Measurements from ENCODE around the gene STK10.

The STK10 gene

GRCh38 chr5:172076761-172077244 lies 111.2 kb downstream of the STK10 start:
- Histone ChIP-seq H3K27ac (ENCODE audit: low read length) (no peak overlapping the region), H4K20me1 (ENCODE audit: insufficient read depth, low read length) (peaks cover 2% of the 10 kb centered on the region; the same call in 1 of the 2 replicates), H3K4me2 (ENCODE audit: insufficient read depth, low read length) (no peak overlapping the region), H3K36me3 (ENCODE audit: insufficient read depth, low read length) (peaks cover 21% of the 10 kb centered on the region), H3K9me3 (ENCODE audit: insufficient read depth, low read length, severe bottlenecking) (no peaks in the 10 kb centered on the region), H3K4me1 (ENCODE audit: insufficient read depth, low read length) (peaks cover 18% of the 10 kb centered on the region), H3K4me3 (ENCODE audit: low read depth in 1 of 2, low read length in 2 of 2) (no peak overlapping the region), H3K27me3 (ENCODE audit: insufficient read depth, low read length, poor library complexity) (no peaks in the 10 kb centered on the region), H2AFZ (ENCODE audit: low read depth, low read length) (no peak overlapping the region), H3K9ac (ENCODE audit: low read depth, low read length) (no peak overlapping the region), H3K79me2 (ENCODE audit: insufficient read depth, low read length) (no peaks in the 10 kb centered on the region)
- TF ChIP-seq CTCF (IDR thresholded peaks at IDR 0.05; ENCODE audit: borderline replicate concordance, extremely low read depth, low read length, poor library complexity, severe bottlenecking) (no peak), EZH2 (IDR thresholded peaks at IDR 0.05; ENCODE audit: borderline replicate concordance, low read depth, low read length, severe bottlenecking) (no peak)
- ATAC-seq (ENCODE audit: insufficient read depth, low read depth) (no peak), DNase-seq (no peak)

GRCh38 chr5:172075656-172076055 lies 112.4 kb downstream of the STK10 start:
- H3K4me1 ChIP-seq (ENCODE audit: insufficient read depth, low read length), result peaks cover 20% of the 10 kb centered on the region
- H3K4me3 ChIP-seq (ENCODE audit: low read depth in 1 of 2, low read length in 2 of 2), result no peak overlapping the region
- H3K79me2 ChIP-seq (ENCODE audit: insufficient read depth, low read length), result no peaks in the 10 kb centered on the region
- no peak overlapping the region for H3K4me2 ChIP-seq (ENCODE audit: insufficient read depth, low read length)
- no peaks in the 10 kb centered on the region for H3K9me3 ChIP-seq (ENCODE audit: insufficient read depth, low read length, severe bottlenecking)
- TF ChIP-seq CTCF (IDR thresholded peaks at IDR 0.05; ENCODE audit: borderline replicate concordance, extremely low read depth, low read length, poor library complexity, severe bottlenecking), result no peak
- no peak for TF ChIP-seq EZH2 (IDR thresholded peaks at IDR 0.05; ENCODE audit: borderline replicate concordance, low read depth, low read length, severe bottlenecking)
- DNase-seq (no peak), ATAC-seq (ENCODE audit: insufficient read depth, low read depth) (no peak)
- H3K36me3 ChIP-seq (ENCODE audit: insufficient read depth, low read length), result peaks cover 17% of the 10 kb centered on the region
- H2AFZ ChIP-seq (ENCODE audit: low read depth, low read length), result no peak overlapping the region
- no peaks in the 10 kb centered on the region for H3K27me3 ChIP-seq (ENCODE audit: insufficient read depth, low read length, poor library complexity)
- peaks cover 2% of the 10 kb centered on the region; the same call in 1 of the 2 replicates for H4K20me1 ChIP-seq (ENCODE audit: insufficient read depth, low read length)
- no peak overlapping the region for H3K27ac ChIP-seq (ENCODE audit: low read length)
- H3K9ac ChIP-seq (ENCODE audit: low read depth, low read length), result no peak overlapping the region

DNA sequence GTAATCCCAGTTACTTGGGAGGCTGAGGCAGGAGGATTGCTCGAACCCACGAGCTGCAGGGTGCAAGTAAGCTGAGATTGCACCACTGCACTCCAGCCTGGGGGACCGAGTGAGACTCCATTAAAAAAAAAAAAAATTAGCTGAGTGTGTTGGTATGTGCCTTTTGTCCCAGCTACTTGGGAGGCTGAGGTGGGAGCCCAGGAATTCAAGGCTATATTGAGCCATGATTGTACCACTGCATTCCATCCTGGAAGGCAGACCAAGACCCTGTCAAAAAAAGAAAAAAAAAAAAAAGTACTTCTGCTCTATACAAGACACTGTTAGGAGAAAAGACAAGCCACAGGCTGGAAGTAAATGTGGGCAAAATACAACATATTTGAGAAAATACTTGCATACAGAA lies 113.1 kb downstream of the STK10 start:
- Histone ChIP-seq H3K4me2 (ENCODE audit: insufficient read depth, low read length) (no peak overlapping the region), H3K4me1 (ENCODE audit: insufficient read depth, low read length) (peaks cover 20% of the 10 kb centered on the region), H3K36me3 (ENCODE audit: insufficient read depth, low read length) (peaks cover 10% of the 10 kb centered on the region), H3K4me3 (ENCODE audit: low read depth in 1 of 2, low read length in 2 of 2) (no peak overlapping the region), H3K9ac (ENCODE audit: low read depth, low read length) (no peak overlapping the region), H3K79me2 (ENCODE audit: insufficient read depth, low read length) (no peaks in the 10 kb centered on the region), H3K9me3 (ENCODE audit: insufficient read depth, low read length, severe bottlenecking) (no peaks in the 10 kb centered on the region), H3K27ac (ENCODE audit: low read length) (no peak overlapping the region), H2AFZ (ENCODE audit: low read depth, low read length) (no peak overlapping the region), H4K20me1 (ENCODE audit: insufficient read depth, low read length) (peaks cover 2% of the 10 kb centered on the region; the same call in 1 of the 2 replicates), H3K27me3 (ENCODE audit: insufficient read depth, low read length, poor library complexity) (no peaks in the 10 kb centered on the region)
- TF ChIP-seq CTCF (IDR thresholded peaks at IDR 0.05; ENCODE audit: borderline replicate concordance, extremely low read depth, low read length, poor library complexity, severe bottlenecking), result no peak
- no peak for TF ChIP-seq EZH2 (IDR thresholded peaks at IDR 0.05; ENCODE audit: borderline replicate concordance, low read depth, low read length, severe bottlenecking)
- no peak for DNase-seq
- ATAC-seq (ENCODE audit: insufficient read depth, low read depth), result no peak
